Panc1 (cell line): Measurements from ENCODE around the gene GNAO1. TPM values are rescaled to one million over a fixed set of nuclear protein-coding genes. Genes with fewer than 3 reads are reported as not detected.
A peak's percentile ranks its signal among the peaks of the same experiment; 100 is the strongest.

Experiments
- ATAC-seq: fragments of 200-7000 bp; cut with Tn5 transposase; 2 replicates; pipeline ENCODE4 v1.9.1; 2020; ENCODE audit warnings: mild to moderate bottlenecking, moderate library complexity
- BruUV-seq: library from RNA; stranded (reverse); fragments of 400-500 nt; replicated peaks from 2 replicates; lab custom pipeline; 2021; lab: Mats Ljungman, UMichigan
- CTCF ChIA-PET: fragments of 300-600 bp; sonication (Branson Sonifier 250); formaldehyde crosslinking; loops from one replicate; lab custom pipeline; 2022; ENCODE audit warnings: antibody characterized with exemption; lab: Charles Lee
- POLR2A ChIA-PET: fragments of 300-600 bp; sonication (Branson Sonifier 250); formaldehyde crosslinking; loops from one replicate; lab custom pipeline; 2022; ENCODE audit warnings: antibody characterized with exemption; lab: Charles Lee
- DNase-seq: peaks from one replicate; pipeline ENCODE4 v3.0.0-alpha.2; 2010; ENCODE audit warnings: low read depth, low spot score
- H3K27ac ChIP-seq: 2 replicates; pipeline ENCODE4 v1.5.1; 2011; ENCODE audit warnings: mild to moderate bottlenecking, low read length, inconsistent platforms
- H3K27me3 ChIP-seq: fragments of 200-500 bp; sonication (Bioruptor generic); 2 replicates; pipeline ENCODE4 v1.6.0; 2014; ENCODE audit warnings: low read length, inconsistent platforms; ENCODE audit not compliant: control insufficient read depth, insufficient read depth
- H3K36me3 ChIP-seq: fragments of 200-500 bp; sonication (Bioruptor generic); 2 replicates; pipeline ENCODE4 v1.5.1; 2014; ENCODE audit warnings: inconsistent platforms, mild to moderate bottlenecking, low read length, moderate library complexity; ENCODE audit not compliant: control insufficient read depth, insufficient read depth
- H3K4me1 ChIP-seq: 2 replicates; pipeline ENCODE4 v1.5.1; 2011; ENCODE audit warnings: inconsistent platforms, mild to moderate bottlenecking, low read length, moderate library complexity; ENCODE audit not compliant: control insufficient read depth, insufficient read depth
- H3K4me3 ChIP-seq, 2 experiments: 2 replicates each; pipeline ENCODE4 v1.5.1; 2011 to 2012; ENCODE audit warnings: low read depth in 2 of 2, low read length in 2 of 2, mild to moderate bottlenecking in 2 of 2, inconsistent platforms in 1 of 2, moderate library complexity in 1 of 2
- H3K9me3 ChIP-seq: fragments of 200-500 bp; sonication (Bioruptor generic); 2 replicates; pipeline ENCODE4 v1.5.1; 2014; ENCODE audit warnings: low read depth, mild to moderate bottlenecking, inconsistent platforms, low read length, moderate library complexity; ENCODE audit not compliant: control insufficient read depth, insufficient read depth
- POLR2AphosphoS5 ChIP-seq: IDR thresholded peaks from 2 replicates; pipeline ENCODE4 v1.6.1; 2012; ENCODE audit warnings: mild to moderate bottlenecking, low read depth, low read length, moderate library complexity
- SIN3A ChIP-seq: IDR thresholded peaks from 2 replicates; pipeline ENCODE4 v1.6.1; 2012; ENCODE audit warnings: low read depth, mild to moderate bottlenecking, low read length, moderate library complexity, borderline replicate concordance; ENCODE audit not compliant: insufficient read depth
- TCF7L2 ChIP-seq: IDR thresholded peaks from 2 replicates; pipeline ENCODE4 v1.6.1; 2011; ENCODE audit warnings: mild to moderate bottlenecking, low read depth, low read length, inconsistent platforms
- in situ Hi-C: cut with HindIII; loops from 2 replicates; pipeline ENCODE4 v1.10.0; 2016; ENCODE audit warnings: low sequenced_read_pairs, low pct_unique_long_range_greater_than_20kb
- intact Hi-C: fragments of 100-400 bp; cut with micrococcal nuclease; formaldehyde crosslinking; loops from one replicate; pipeline ENCODE4 v1.10.0; 2022; ENCODE audit not compliant: unreplicated experiment
- total RNA-seq: library from RNA; stranded (reverse); gene quantifications from one replicate; pipeline ENCODE4 v1.2.1, GENCODE V29; 2021; ENCODE audit not compliant: unreplicated experiment
- TF ChIP-seq, protein P1 (sequence below), 2 experiments: IDR thresholded peaks; 2 replicates each; pipeline ENCODE4 v1.6.1; 2011 to 2012; ENCODE audit warnings: low read depth in 2 of 2, control low read depth in 1 of 2, low read length in 1 of 2, mild to moderate bottlenecking in 1 of 2, moderate library complexity in 1 of 2; ENCODE audit not compliant: insufficient read depth in 1 of 2
- TF ChIP-seq, protein P2 (sequence below): fragments of 450-650 bp; IDR thresholded peaks from 2 replicates; pipeline ENCODE4 v1.5.1; 2017; ENCODE audit warnings: mild to moderate bottlenecking

The GNAO1 gene
- total RNA-seq, 1 experiment from 2014 or later = 33.4 TPM

DNA sequence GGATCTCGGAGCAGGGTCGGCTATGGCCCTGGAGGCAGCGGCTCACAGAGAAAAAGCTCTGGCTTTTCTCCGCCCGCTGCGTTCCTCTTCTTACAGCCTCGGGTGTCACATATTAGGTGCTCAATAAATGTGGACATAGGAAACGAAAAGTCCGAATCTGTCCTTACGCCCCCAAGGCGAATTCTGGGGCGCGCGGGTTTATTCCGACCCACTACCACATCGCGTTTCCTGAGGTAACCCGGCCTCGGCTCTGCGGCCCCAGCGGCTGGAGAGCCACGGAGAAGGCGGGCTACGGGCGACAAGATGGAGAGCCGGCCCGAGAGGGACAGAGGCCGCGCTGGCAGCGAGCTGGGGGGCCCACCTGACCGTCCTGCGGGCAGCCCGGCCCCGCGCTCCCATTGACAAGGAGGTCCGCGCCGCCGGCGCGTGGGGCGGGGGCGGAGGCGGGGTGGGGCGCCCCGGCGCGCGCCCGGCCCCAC lies 573 bp upstream of the GNAO1 start:
- TF ChIP-seq POLR2AphosphoS5 (no peak), TCF7L2 (no peak), SIN3A (no peak)
- TF ChIP-seq, protein P1, sequence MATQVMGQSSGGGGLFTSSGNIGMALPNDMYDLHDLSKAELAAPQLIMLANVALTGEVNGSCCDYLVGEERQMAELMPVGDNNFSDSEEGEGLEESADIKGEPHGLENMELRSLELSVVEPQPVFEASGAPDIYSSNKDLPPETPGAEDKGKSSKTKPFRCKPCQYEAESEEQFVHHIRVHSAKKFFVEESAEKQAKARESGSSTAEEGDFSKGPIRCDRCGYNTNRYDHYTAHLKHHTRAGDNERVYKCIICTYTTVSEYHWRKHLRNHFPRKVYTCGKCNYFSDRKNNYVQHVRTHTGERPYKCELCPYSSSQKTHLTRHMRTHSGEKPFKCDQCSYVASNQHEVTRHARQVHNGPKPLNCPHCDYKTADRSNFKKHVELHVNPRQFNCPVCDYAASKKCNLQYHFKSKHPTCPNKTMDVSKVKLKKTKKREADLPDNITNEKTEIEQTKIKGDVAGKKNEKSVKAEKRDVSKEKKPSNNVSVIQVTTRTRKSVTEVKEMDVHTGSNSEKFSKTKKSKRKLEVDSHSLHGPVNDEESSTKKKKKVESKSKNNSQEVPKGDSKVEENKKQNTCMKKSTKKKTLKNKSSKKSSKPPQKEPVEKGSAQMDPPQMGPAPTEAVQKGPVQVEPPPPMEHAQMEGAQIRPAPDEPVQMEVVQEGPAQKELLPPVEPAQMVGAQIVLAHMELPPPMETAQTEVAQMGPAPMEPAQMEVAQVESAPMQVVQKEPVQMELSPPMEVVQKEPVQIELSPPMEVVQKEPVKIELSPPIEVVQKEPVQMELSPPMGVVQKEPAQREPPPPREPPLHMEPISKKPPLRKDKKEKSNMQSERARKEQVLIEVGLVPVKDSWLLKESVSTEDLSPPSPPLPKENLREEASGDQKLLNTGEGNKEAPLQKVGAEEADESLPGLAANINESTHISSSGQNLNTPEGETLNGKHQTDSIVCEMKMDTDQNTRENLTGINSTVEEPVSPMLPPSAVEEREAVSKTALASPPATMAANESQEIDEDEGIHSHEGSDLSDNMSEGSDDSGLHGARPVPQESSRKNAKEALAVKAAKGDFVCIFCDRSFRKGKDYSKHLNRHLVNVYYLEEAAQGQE (IDR thresholded peaks at IDR 0.05; ENCODE audit: insufficient read depth in 1 of 2, low read depth in 2 of 2, low read length in 1 of 2) = no peak
- TF ChIP-seq, protein P2, sequence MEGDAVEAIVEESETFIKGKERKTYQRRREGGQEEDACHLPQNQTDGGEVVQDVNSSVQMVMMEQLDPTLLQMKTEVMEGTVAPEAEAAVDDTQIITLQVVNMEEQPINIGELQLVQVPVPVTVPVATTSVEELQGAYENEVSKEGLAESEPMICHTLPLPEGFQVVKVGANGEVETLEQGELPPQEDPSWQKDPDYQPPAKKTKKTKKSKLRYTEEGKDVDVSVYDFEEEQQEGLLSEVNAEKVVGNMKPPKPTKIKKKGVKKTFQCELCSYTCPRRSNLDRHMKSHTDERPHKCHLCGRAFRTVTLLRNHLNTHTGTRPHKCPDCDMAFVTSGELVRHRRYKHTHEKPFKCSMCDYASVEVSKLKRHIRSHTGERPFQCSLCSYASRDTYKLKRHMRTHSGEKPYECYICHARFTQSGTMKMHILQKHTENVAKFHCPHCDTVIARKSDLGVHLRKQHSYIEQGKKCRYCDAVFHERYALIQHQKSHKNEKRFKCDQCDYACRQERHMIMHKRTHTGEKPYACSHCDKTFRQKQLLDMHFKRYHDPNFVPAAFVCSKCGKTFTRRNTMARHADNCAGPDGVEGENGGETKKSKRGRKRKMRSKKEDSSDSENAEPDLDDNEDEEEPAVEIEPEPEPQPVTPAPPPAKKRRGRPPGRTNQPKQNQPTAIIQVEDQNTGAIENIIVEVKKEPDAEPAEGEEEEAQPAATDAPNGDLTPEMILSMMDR = no peak
- Histone ChIP-seq H3K36me3 (no peaks in the 10 kb centered on the region), H3K9me3 (no peaks in the 10 kb centered on the region), H3K4me3 (peak overlapping the region; percentile 55 to 64), H3K27me3 (peaks cover 2% of the 10 kb centered on the region; the same call in 1 of the 2 replicates), H3K27ac (0 out of 2 replicates have a peak overlapping the region, but pooled peaks have one; percentile 44), H3K4me1 (no peaks in the 10 kb centered on the region; the same call in 1 of the 2 replicates)
- POLR2A ChIA-PET = interaction anchor here (0.7 kb wide), 2 partner anchors 564 to 684 kb away, joined by 3 to 4 read pairs; no protein-coding TSS in a partner anchor
- BruUV-seq = no TSS peak
- peak; percentile 78 for ATAC-seq
- in situ Hi-C loops = no loop called here
- DNase-seq = no peak
- intact Hi-C loops = no loop called here
- CTCF ChIA-PET = no interaction called here

DNA sequence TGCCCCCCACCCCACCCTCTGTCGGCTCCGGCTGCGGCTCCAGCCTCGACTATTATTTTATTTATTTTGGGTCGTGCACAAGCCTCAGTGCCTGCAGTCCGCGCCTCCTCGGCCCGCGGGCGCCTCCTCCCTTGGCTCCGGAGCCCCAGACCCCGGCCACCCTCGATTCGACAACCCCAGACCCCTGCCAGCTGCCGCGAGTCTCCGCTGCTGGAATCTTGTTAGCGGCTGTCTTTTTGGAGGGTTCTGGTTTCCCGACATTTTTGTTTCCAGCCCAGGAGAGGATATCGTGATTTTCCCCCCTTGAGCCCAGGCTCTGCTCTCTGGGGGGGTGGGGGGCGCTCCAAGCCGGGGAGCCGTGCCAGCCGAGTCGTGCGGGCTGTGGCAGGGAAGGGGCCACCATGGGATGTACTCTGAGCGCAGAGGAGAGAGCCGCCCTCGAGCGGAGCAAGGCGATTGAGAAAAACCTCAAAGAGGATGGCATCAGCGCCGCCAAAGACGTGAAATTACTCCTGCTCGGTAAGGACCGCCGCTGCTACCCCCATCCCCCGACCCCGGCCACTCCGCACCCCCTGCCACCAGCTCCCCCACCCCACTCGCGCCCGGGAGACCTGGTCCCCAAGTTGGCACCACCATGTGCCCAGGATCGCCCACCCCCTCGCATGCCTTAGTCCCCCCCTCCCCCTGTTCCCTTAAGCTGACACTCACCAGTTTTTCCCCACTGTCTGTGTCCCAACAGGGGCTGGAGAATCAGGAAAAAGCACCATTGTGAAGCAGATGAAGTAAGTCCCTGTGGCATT lies 746 bp downstream of the GNAO1 start:
- Histone ChIP-seq H3K27me3 (peaks cover 2% of the 10 kb centered on the region; the same call in 1 of the 2 replicates), H3K4me3 (peak overlapping the region; percentile 63 to 64), H3K4me1 (no peaks in the 10 kb centered on the region; the same call in 1 of the 2 replicates), H3K9me3 (no peaks in the 10 kb centered on the region), H3K27ac (0 out of 2 replicates have a peak overlapping the region, but pooled peaks have one; percentile 29), H3K36me3 (no peaks in the 10 kb centered on the region)
- CTCF ChIA-PET = interaction anchor here (0.6 kb wide), 1 partner anchor 720 kb away, joined by 4 read pairs; no protein-coding TSS in a partner anchor
- intact Hi-C loops (no loop called here), in situ Hi-C loops (no loop called here)
- ATAC-seq (no peak), DNase-seq (no peak)
- POLR2A ChIA-PET = no interaction called here
- BruUV-seq = no TSS peak
- TF ChIP-seq, protein P1 (IDR thresholded peaks at IDR 0.05; ENCODE audit: insufficient read depth in 1 of 2, low read depth in 2 of 2, low read length in 1 of 2) = no peak
- TF ChIP-seq POLR2AphosphoS5 (no peak), TCF7L2 (no peak), SIN3A (no peak)
- TF ChIP-seq, protein P2 = no peak
